ENCODE results near the gene DUOX1.

DUOX1 gene

DNA sequence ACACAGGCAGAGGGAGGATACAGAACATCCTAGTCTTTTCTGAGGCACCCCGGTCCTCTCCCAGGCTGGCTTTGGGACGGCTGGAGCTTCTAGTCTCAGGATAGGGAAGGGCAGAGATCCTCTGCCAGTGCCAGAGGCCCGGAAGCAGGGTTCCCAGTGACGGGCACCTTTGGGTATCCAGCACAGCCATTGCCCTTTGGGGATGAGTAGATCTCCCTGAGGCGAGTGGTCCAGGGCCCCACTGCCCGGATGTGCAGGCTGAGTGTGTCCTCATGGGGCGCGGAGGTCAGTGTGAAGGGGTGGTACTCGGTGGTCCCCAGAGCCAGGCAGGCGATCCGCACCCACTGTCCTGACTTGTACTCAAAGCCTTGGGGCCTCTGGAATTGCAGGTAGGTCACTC lies 34.1 kb upstream of the DUOX1 start:
- TF ChIP-seq TAF1 (IDR thresholded peaks at IDR 0.05; ENCODE audit: low read depth) (no peak), ZBTB7A (IDR thresholded peaks at IDR 0.05; ENCODE audit: low read depth) (no peak), RAD21 (IDR thresholded peaks at IDR 0.05; ENCODE audit: low read depth) (no peak), EGR1 (IDR thresholded peaks at IDR 0.05) (no peak), TCF12 (IDR thresholded peaks at IDR 0.05; ENCODE audit: low read depth) (no peak), CREB1 (IDR thresholded peaks at IDR 0.05; ENCODE audit: low read depth) (no peak), YY1 (IDR thresholded peaks at IDR 0.05; ENCODE audit: low read depth) (no peak), TEAD4 (IDR thresholded peaks at IDR 0.05) (no peak), EP300 (IDR thresholded peaks at IDR 0.05; ENCODE audit: borderline replicate concordance) (no peak), NFIC (IDR thresholded peaks at IDR 0.05) (no peak), FOXM1 (IDR thresholded peaks at IDR 0.05; ENCODE audit: borderline replicate concordance, low read depth) (no peak), CEBPB (IDR thresholded peaks at IDR 0.05) (no peak)
- TF ChIP-seq, protein P1, sequence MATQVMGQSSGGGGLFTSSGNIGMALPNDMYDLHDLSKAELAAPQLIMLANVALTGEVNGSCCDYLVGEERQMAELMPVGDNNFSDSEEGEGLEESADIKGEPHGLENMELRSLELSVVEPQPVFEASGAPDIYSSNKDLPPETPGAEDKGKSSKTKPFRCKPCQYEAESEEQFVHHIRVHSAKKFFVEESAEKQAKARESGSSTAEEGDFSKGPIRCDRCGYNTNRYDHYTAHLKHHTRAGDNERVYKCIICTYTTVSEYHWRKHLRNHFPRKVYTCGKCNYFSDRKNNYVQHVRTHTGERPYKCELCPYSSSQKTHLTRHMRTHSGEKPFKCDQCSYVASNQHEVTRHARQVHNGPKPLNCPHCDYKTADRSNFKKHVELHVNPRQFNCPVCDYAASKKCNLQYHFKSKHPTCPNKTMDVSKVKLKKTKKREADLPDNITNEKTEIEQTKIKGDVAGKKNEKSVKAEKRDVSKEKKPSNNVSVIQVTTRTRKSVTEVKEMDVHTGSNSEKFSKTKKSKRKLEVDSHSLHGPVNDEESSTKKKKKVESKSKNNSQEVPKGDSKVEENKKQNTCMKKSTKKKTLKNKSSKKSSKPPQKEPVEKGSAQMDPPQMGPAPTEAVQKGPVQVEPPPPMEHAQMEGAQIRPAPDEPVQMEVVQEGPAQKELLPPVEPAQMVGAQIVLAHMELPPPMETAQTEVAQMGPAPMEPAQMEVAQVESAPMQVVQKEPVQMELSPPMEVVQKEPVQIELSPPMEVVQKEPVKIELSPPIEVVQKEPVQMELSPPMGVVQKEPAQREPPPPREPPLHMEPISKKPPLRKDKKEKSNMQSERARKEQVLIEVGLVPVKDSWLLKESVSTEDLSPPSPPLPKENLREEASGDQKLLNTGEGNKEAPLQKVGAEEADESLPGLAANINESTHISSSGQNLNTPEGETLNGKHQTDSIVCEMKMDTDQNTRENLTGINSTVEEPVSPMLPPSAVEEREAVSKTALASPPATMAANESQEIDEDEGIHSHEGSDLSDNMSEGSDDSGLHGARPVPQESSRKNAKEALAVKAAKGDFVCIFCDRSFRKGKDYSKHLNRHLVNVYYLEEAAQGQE (IDR thresholded peaks at IDR 0.05; ENCODE audit: low read depth) = no peak
- TF ChIP-seq, protein P2, sequence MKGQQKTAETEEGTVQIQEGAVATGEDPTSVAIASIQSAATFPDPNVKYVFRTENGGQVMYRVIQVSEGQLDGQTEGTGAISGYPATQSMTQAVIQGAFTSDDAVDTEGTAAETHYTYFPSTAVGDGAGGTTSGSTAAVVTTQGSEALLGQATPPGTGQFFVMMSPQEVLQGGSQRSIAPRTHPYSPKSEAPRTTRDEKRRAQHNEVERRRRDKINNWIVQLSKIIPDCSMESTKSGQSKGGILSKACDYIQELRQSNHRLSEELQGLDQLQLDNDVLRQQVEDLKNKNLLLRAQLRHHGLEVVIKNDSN (IDR thresholded peaks at IDR 0.05) = no peak
- TF ChIP-seq, protein P3, sequence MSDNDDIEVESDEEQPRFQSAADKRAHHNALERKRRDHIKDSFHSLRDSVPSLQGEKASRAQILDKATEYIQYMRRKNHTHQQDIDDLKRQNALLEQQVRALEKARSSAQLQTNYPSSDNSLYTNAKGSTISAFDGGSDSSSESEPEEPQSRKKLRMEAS (IDR thresholded peaks at IDR 0.05) = no peak

DNA sequence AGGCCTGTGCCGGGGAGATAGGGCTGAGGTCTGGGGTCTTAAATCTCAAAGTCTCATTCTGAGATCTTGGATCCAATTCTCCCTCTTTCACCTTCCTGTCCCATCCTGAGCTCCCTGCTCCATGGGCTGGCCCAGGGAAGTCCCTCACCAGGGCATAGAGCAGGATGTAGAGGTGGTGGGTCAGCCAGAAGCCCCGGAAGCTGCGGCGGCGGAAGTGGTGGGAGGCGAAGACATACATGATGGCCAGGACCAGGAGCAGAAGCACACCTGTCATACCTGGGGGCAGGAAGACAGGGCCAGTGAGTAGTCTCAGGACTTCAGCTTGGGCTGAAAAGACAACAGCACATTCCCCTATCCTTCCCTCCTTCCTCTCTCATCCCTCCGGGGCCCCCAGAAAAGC lies 32.3 kb upstream of the DUOX1 start:
- TF ChIP-seq, protein P3 (IDR thresholded peaks at IDR 0.05) = no peak
- TF ChIP-seq YY1 (IDR thresholded peaks at IDR 0.05; ENCODE audit: low read depth) (no peak), EGR1 (IDR thresholded peaks at IDR 0.05) (no peak), CREB1 (IDR thresholded peaks at IDR 0.05; ENCODE audit: low read depth) (no peak), RAD21 (IDR thresholded peaks at IDR 0.05; ENCODE audit: low read depth) (no peak), EP300 (IDR thresholded peaks at IDR 0.05; ENCODE audit: borderline replicate concordance) (no peak), TCF12 (IDR thresholded peaks at IDR 0.05; ENCODE audit: low read depth) (no peak)
- TF ChIP-seq, protein P1 (IDR thresholded peaks at IDR 0.05; ENCODE audit: low read depth) = no peak

DNA sequence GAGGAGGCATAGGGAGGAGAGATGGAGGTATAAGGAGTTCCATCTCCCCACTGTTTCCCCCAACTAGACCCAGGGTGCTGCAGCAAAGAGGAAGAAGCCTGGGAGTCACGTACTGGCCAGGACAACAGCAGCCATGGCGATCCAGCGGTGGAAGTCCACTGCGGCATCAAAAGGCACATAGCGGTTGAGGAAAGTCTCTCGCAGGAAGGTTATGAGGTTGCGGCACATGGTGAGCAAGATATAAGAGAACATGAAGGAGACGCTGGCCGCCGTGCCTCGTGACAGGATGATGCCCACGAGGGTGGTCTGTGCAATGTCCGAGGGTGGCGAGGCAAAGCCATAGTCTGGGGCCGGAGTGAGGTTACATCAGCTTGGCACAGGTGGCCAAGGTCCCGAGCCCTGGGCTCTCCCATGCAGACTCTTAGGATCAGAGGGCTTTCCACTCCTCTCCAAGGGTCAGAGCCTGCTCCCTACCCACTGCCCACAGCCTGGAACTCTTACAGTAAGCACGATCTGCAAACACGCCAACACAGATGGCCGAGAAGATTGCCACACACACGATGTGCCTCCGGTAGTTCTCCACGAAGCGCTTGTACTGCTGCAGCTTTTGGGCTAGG lies 30.1 kb upstream of the DUOX1 start:
- TF ChIP-seq TCF12 (IDR thresholded peaks at IDR 0.05; ENCODE audit: low read depth) (no peak), RAD21 (IDR thresholded peaks at IDR 0.05; ENCODE audit: low read depth) (no peak), ZBTB7A (IDR thresholded peaks at IDR 0.05; ENCODE audit: low read depth) (no peak), EGR1 (IDR thresholded peaks at IDR 0.05) (no peak), TAF1 (IDR thresholded peaks at IDR 0.05; ENCODE audit: low read depth) (no peak), EP300 (IDR thresholded peaks at IDR 0.05; ENCODE audit: borderline replicate concordance) (no peak), YY1 (IDR thresholded peaks at IDR 0.05; ENCODE audit: low read depth) (no peak), CEBPB (IDR thresholded peaks at IDR 0.05) (no peak), TEAD4 (IDR thresholded peaks at IDR 0.05) (no peak), NFIC (IDR thresholded peaks at IDR 0.05) (no peak), FOXM1 (IDR thresholded peaks at IDR 0.05; ENCODE audit: borderline replicate concordance, low read depth) (no peak), CREB1 (IDR thresholded peaks at IDR 0.05; ENCODE audit: low read depth) (no peak)
- TF ChIP-seq, protein P3 (IDR thresholded peaks at IDR 0.05) = no peak
- TF ChIP-seq, protein P2 (IDR thresholded peaks at IDR 0.05) = no peak
- TF ChIP-seq, protein P1 (IDR thresholded peaks at IDR 0.05; ENCODE audit: low read depth) = no peak
